H1 (cell line): ENCODE measurements around the gene MYO3A. TPM values are rescaled to one million over a fixed set of nuclear protein-coding genes. Genes with fewer than 3 reads are reported as not detected.
A peak's percentile ranks its signal among the peaks of the same experiment; 100 is the strongest.

Experiments used
- CEBPB ChIP-seq: IDR thresholded peaks from 2 replicates; pipeline ENCODE4 v1.6.1; 2012; ENCODE audit warnings: low read depth, low read length
- POLR2A ChIP-seq, 2 experiments: IDR thresholded peaks; 1 replicate in 1 of 2; 2 replicates in 1 of 2; pipeline ENCODE4 v1.6.1; 2011; ENCODE audit warnings: low read depth in 2 of 2, low read length in 2 of 2, mild to moderate bottlenecking in 2 of 2; ENCODE audit errors: control extremely low read depth in 1 of 2
- SIX5 ChIP-seq: IDR thresholded peaks from 2 replicates; pipeline ENCODE4 v1.6.1; 2011; ENCODE audit warnings: mild to moderate bottlenecking, low read depth, low read length
- YY1 ChIP-seq: IDR thresholded peaks from 2 replicates; pipeline ENCODE4 v1.6.1; 2011; ENCODE audit warnings: low read depth, mild to moderate bottlenecking, low read length
- polyA plus RNA-seq, 7 experiments: library from polyadenylated mRNA; depleted of rRNA in 3 of 7; stranded (reverse) in 5 of 7; unstranded in 2 of 7; fragments of >200 nt in 5 of 7; fragments of 200-250 nt in 2 of 7; gene quantifications; 1 replicate in 5 of 7; 2 replicates in 1 of 7; 4 replicates in 1 of 7; pipeline versions ENCODE4 v1.2.1 to v1.2.3, GENCODE V29; 2011 to 2013; ENCODE audit warnings: missing spikeins in 2 of 7, mixed read lengths in 2 of 7
- total RNA-seq: library from RNA; stranded (reverse); fragmentation: NEBNext Ultra II Directional; extraction: Animal tissue kit (Norgen Biotek cat#: 25700); gene quantifications from 2 replicates; pipeline ENCODE4 v1.2.1, GENCODE V29; 2021
- TF ChIP-seq, protein P1 (sequence below): fragments of 300-600 bp; sonication (generic); IDR thresholded peaks from 2 replicates; pipeline ENCODE4 v1.7.1; 2012; ENCODE audit warnings: low read length, moderate library complexity, mild to moderate bottlenecking, inconsistent platforms; ENCODE audit not compliant: insufficient replicate concordance
- TF ChIP-seq, protein P2 (sequence below): IDR thresholded peaks from 2 replicates; pipeline ENCODE4 v1.6.1; 2011; ENCODE audit warnings: low read depth, mild to moderate bottlenecking, low read length; ENCODE audit not compliant: insufficient read depth

MYO3A gene
- total and polyA plus RNA-seq, 2 of the 8 experiments (the other 6 are each of a cell fraction or from before 2014, with no cell fraction given) = 3.9 to 5.3 TPM

DNA sequence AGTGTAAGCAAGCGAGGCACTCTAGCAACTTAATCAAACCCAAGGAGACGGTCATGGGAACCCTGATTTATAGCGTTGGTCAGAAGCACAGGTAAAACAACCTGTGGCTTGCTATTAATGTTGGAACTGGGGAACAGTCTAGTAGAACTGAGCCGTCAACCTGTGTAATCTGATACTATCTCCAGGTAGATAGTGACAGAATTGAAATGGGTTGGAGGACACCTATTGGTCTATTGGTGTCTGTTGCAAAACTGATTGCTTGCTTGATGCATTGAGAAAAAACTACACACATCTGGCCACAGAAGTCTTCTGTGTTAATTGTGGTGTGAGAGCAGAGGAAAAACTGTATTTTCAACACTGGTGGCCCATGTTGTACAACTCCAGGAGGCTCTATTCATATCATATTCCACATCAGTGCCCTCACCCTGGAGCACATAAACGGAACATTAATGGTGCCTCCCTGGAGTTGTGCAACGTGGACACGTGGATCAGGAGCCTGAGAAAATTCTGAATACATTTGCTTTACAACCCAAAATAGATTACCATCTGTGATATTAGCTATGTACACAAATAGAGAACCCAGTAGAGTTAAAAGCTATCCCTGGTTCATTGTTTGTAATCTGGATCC is 112.2 kb downstream of the MYO3A start (continued):
- TF ChIP-seq, protein P1, sequence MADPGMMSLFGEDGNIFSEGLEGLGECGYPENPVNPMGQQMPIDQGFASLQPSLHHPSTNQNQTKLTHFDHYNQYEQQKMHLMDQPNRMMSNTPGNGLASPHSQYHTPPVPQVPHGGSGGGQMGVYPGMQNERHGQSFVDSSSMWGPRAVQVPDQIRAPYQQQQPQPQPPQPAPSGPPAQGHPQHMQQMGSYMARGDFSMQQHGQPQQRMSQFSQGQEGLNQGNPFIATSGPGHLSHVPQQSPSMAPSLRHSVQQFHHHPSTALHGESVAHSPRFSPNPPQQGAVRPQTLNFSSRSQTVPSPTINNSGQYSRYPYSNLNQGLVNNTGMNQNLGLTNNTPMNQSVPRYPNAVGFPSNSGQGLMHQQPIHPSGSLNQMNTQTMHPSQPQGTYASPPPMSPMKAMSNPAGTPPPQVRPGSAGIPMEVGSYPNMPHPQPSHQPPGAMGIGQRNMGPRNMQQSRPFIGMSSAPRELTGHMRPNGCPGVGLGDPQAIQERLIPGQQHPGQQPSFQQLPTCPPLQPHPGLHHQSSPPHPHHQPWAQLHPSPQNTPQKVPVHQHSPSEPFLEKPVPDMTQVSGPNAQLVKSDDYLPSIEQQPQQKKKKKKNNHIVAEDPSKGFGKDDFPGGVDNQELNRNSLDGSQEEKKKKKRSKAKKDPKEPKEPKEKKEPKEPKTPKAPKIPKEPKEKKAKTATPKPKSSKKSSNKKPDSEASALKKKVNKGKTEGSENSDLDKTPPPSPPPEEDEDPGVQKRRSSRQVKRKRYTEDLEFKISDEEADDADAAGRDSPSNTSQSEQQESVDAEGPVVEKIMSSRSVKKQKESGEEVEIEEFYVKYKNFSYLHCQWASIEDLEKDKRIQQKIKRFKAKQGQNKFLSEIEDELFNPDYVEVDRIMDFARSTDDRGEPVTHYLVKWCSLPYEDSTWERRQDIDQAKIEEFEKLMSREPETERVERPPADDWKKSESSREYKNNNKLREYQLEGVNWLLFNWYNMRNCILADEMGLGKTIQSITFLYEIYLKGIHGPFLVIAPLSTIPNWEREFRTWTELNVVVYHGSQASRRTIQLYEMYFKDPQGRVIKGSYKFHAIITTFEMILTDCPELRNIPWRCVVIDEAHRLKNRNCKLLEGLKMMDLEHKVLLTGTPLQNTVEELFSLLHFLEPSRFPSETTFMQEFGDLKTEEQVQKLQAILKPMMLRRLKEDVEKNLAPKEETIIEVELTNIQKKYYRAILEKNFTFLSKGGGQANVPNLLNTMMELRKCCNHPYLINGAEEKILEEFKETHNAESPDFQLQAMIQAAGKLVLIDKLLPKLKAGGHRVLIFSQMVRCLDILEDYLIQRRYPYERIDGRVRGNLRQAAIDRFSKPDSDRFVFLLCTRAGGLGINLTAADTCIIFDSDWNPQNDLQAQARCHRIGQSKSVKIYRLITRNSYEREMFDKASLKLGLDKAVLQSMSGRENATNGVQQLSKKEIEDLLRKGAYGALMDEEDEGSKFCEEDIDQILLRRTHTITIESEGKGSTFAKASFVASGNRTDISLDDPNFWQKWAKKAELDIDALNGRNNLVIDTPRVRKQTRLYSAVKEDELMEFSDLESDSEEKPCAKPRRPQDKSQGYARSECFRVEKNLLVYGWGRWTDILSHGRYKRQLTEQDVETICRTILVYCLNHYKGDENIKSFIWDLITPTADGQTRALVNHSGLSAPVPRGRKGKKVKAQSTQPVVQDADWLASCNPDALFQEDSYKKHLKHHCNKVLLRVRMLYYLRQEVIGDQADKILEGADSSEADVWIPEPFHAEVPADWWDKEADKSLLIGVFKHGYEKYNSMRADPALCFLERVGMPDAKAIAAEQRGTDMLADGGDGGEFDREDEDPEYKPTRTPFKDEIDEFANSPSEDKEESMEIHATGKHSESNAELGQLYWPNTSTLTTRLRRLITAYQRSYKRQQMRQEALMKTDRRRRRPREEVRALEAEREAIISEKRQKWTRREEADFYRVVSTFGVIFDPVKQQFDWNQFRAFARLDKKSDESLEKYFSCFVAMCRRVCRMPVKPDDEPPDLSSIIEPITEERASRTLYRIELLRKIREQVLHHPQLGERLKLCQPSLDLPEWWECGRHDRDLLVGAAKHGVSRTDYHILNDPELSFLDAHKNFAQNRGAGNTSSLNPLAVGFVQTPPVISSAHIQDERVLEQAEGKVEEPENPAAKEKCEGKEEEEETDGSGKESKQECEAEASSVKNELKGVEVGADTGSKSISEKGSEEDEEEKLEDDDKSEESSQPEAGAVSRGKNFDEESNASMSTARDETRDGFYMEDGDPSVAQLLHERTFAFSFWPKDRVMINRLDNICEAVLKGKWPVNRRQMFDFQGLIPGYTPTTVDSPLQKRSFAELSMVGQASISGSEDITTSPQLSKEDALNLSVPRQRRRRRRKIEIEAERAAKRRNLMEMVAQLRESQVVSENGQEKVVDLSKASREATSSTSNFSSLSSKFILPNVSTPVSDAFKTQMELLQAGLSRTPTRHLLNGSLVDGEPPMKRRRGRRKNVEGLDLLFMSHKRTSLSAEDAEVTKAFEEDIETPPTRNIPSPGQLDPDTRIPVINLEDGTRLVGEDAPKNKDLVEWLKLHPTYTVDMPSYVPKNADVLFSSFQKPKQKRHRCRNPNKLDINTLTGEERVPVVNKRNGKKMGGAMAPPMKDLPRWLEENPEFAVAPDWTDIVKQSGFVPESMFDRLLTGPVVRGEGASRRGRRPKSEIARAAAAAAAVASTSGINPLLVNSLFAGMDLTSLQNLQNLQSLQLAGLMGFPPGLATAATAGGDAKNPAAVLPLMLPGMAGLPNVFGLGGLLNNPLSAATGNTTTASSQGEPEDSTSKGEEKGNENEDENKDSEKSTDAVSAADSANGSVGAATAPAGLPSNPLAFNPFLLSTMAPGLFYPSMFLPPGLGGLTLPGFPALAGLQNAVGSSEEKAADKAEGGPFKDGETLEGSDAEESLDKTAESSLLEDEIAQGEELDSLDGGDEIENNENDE = no peak
- TF ChIP-seq YY1 (no peak), POLR2A (IDR thresholded peaks at IDR 0.05; ENCODE audit: control extremely low read depth in 1 of 2, low read depth in 2 of 2, low read length in 2 of 2) (no peak), SIX5 (0 out of 2 replicates have a peak, but pooled peaks have one; percentile 10), CEBPB (0 out of 2 replicates have a peak, but pooled peaks have one; percentile 11)
- TF ChIP-seq, protein P2, sequence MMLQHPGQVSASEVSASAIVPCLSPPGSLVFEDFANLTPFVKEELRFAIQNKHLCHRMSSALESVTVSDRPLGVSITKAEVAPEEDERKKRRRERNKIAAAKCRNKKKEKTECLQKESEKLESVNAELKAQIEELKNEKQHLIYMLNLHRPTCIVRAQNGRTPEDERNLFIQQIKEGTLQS = no peak
